GF-D8 (cell line): ENCODE results near the gene USP17L19.
"Not testable (repeated sequence)": the region's sequence is repeated elsewhere in the genome, so short reads cannot be mapped to it uniquely, and the experiment has no call there.

ENCODE experiments used
- DNase-seq: peaks from one replicate; lab custom pipeline; 2025; lab: John Stamatoyannopoulos, UW

USP17L19 gene, protein sequence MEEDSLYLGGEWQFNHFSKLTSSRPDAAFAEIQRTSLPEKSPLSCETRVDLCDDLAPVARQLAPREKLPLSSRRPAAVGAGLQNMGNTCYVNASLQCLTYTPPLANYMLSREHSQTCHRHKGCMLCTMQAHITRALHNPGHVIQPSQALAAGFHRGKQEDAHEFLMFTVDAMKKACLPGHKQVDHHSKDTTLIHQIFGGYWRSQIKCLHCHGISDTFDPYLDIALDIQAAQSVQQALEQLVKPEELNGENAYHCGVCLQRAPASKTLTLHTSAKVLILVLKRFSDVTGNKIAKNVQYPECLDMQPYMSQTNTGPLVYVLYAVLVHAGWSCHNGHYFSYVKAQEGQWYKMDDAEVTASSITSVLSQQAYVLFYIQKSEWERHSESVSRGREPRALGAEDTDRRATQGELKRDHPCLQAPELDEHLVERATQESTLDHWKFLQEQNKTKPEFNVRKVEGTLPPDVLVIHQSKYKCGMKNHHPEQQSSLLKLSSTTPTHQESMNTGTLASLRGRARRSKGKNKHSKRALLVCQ

DNA sequence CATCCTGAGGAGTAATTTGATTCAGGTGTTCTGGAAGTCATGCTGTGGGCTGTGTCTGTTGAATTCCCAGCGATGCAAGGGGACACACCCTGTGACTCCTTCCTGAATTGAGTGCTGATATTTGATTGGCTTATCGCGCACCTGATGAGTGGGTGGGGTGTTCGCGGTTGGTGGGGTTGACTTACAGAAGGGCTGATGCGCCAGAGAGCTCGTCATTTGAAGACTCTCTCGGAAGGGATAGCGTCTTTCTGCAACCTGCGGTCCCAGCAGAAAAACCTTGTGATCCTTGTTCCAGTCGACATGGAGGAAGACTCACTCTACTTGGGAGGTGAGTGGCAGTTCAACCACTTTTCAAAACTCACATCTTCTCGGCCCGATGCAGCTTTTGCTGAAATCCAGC is at the start of gene USP17L19:
TSS of gene USP17L19 (plus strand) at position 301 of the 400 bp plus-strand sequence. CDS start at position 301, 0 bp downstream.
- DNase-seq, result not testable (repeated sequence)

DNA sequence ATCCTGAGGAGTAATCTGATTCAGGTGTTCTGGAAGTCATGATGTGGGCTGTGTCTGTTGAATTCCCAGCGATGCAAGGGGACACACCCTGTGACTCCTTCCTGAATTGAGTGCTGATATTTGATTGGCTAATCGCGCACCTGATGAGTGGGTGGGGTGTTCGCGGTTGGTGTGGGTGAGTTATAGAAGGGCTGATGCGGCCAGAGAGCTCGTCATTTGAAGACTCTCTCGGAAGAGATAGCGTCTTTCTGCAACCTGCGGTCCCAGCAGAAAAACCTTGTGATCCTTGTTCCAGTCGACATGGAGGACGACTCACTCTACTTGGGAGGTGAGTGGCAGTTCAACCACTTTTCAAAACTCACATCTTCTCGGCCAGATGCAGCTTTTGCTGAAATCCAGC is 42.8 kb upstream of the USP17L19 start, which contains the start of gene USP17L10:
TSS of gene USP17L10 (plus strand) at position 301 of the 400 bp plus-strand sequence. CDS start at position 301, 0 bp downstream.
- not testable (repeated sequence) for DNase-seq

DNA sequence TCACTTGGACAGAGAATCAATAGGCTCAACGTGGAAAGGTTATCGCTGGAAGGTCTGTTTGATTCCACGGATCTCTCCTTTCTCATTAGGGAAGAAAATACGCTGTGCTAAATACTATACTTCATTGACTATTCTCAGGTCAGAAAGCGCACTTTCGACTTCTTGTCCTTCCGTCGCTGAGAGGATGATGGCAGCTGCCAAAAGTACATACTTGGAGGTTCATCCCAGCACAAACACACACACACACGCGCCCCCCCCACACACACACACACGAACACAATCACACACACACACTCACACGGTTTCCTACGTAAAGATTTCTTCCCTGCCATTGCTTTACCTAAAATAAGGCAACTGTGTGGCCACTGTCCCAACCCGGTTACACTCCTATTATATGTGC is 38.5 kb upstream of the USP17L19 start:
- DNase-seq, result not testable (repeated sequence)

DNA sequence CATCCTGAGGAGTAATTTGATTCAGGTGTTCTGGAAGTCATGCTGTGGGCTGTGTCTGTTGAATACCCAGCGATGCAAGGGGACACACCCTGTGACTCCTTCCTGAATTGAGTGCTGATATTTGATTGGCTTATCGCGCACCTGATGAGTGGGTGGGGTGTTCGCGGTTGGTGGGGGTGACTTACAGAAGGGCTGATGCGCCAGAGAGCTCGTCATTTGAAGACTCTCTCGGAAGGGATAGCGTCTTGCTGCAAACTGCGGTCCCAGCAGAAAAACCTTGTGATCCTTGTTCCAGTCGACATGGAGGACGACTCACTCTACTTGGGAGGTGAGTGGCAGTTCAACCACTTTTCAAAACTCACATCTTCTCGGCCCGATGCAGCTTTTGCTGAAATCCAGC is 38.1 kb upstream of the USP17L19 start, which contains the start of gene USP17L11:
TSS of gene USP17L11 (plus strand) at position 301 of the 400 bp plus-strand sequence. CDS start at position 301, 0 bp downstream.
- DNase-seq, result not testable (repeated sequence)

DNA sequence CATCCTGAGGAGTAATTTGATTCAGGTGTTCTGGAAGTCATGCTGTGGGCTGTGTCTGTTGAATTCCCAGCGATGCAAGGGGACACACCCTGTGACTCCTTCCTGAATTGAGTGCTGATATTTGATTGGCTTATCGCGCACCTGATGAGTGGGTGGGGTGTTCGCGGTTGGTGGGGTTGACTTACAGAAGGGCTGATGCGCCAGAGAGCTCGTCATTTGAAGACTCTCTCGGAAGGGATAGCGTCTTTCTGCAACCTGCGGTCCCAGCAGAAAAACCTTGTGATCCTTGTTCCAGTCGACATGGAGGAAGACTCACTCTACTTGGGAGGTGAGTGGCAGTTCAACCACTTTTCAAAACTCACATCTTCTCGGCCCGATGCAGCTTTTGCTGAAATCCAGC is 33.3 kb upstream of the USP17L19 start, which contains the start of gene USP17L12:
TSS of gene USP17L12 (plus strand) at position 301 of the 400 bp plus-strand sequence. CDS start at position 301, 0 bp downstream.
- DNase-seq, result not testable (repeated sequence)

DNA sequence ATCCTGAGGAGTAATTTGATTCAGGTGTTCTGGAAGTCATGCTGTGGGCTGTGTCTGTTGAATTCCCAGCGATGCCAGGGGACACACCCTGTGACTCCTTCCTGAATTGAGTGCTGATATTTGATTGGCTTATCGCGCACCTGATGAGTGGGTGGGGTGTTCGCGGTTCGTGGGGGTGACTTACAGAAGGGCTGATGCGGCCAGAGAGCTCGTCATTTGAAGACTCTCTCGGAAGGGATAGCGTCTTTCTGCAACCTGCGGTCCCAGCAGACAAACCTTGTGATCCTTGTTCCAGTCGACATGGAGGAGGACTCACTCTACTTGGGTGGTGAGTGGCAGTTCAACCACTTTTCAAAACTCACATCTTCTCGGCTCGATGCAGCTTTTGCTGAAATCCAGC is 28.6 kb upstream of the USP17L19 start, which contains the start of gene USP17L13:
TSS of gene USP17L13 (plus strand) at position 301 of the 400 bp plus-strand sequence. CDS start at position 301, 0 bp downstream.
- not testable (repeated sequence) for DNase-seq

GRCh38 chr4:9230249-9230648 is 22.9 kb upstream of the USP17L19 start:
- not testable (repeated sequence) for DNase-seq

- DNase-seq, result not testable (repeated sequence)
These were observed 19.1 kb upstream of the USP17L19 start, which contains the start of gene USP17L15 for GRCh38 chr4:9234085-9234484. Gene USP17L15 (plus strand): TSS chr4:9234385. CDS start chr4:9234385, 0 bp downstream.

GRCh38 chr4:9238461-9238860 is 14.7 kb upstream of the USP17L19 start:
- not testable (repeated sequence) for DNase-seq

DNA sequence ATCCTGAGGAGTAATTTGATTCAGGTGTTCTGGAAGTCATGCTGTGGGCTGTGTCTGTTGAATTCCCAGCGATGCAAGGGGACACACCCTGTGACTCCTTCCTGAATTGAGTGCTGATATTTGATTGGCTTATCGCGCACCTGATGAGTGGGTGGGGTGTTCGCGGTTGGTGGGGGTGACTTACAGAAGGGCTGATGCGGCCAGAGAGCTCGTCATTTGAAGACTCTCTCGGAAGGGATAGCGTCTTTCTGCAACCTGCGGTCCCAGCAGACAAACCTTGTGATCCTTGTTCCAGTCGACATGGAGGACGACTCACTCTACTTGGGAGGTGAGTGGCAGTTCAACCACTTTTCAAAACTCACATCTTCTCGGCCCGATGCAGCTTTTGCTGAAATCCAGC is 9.6 kb upstream of the USP17L19 start, which contains the start of gene USP17L17:
TSS of gene USP17L17 (plus strand) at position 301 of the 400 bp plus-strand sequence. CDS start at position 301, 0 bp downstream.
- not testable (repeated sequence) for DNase-seq

- DNase-seq, result not testable (repeated sequence)
These were observed 5.1 kb upstream of the USP17L19 start, which contains the start of gene USP17L18 for GRCh38 chr4:9247953-9248680. Gene USP17L18 (plus strand): TSS chr4:9248630. CDS start chr4:9248630, 0 bp downstream.

GRCh38 chr4:9257824-9258223 is 4.6 kb downstream of the USP17L19 start, which contains the start of gene USP17L20:
Gene USP17L20 (plus strand): TSS chr4:9258124. CDS start chr4:9258124, 0 bp downstream.
- DNase-seq, result not testable (repeated sequence)

DNA sequence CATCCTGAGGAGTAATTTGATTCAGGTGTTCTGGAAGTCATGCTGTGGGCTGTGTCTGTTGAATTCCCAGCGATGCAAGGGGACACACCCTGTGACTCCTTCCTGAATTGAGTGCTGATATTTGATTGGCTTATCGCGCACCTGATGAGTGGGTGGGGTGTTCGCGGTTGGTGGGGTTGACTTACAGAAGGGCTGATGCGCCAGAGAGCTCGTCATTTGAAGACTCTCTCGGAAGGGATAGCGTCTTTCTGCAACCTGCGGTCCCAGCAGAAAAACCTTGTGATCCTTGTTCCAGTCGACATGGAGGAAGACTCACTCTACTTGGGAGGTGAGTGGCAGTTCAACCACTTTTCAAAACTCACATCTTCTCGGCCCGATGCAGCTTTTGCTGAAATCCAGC is 9.4 kb downstream of the USP17L19 start, which contains the start of gene USP17L21:
TSS of gene USP17L21 (plus strand) at position 301 of the 400 bp plus-strand sequence. CDS start at position 301, 0 bp downstream.
- DNase-seq, result not testable (repeated sequence)

- not testable (repeated sequence) for DNase-seq
These were observed 14.1 kb downstream of the USP17L19 start, which contains the start of gene USP17L22 for GRCh38 chr4:9267319-9267718. Gene USP17L22 (plus strand): TSS chr4:9267619. CDS start chr4:9267619, 0 bp downstream.

- not testable (repeated sequence) for DNase-seq
These were observed 18.5 kb downstream of the USP17L19 start for GRCh38 chr4:9271719-9272118.
